Hepatocyte (in vitro differentiated cells): ENCODE results near the gene PIAS1. TPM values are rescaled to one million over a fixed set of nuclear protein-coding genes. Genes with fewer than 3 reads are reported as not detected.

Experiments used
- DNase-seq: peaks from one replicate; pipeline ENCODE4 v3.0.0-alpha.2; 2016; ENCODE audit warnings: low spot score
- H2AFZ ChIP-seq: fragments of 200-600 bp; sonication (generic); 2 replicates; pipeline ENCODE4 v1.6.0; 2016; ENCODE audit warnings: antibody characterized with exemption, mild to moderate bottlenecking
- H3K27ac ChIP-seq: fragments of 200-600 bp; sonication (generic); 2 replicates; pipeline ENCODE4 v1.5.1; 2016; ENCODE audit warnings: mild to moderate bottlenecking
- H3K27me3 ChIP-seq: fragments of 200-600 bp; sonication (generic); 2 replicates; pipeline ENCODE4 v1.6.1; 2016
- H3K36me3 ChIP-seq: fragments of 200-600 bp; sonication (generic); replicated peaks from 2 replicates; pipeline ENCODE4 v1.5.1; 2016; ENCODE audit warnings: low read depth; ENCODE audit not compliant: insufficient read depth
- H3K4me1 ChIP-seq: fragments of 200-600 bp; sonication (generic); 2 replicates; pipeline ENCODE4 v1.5.1; 2016; ENCODE audit warnings: mild to moderate bottlenecking, moderate library complexity; ENCODE audit not compliant: insufficient read depth
- H3K4me2 ChIP-seq: fragments of 200-600 bp; sonication (generic); 2 replicates; pipeline ENCODE4 v1.6.0; 2016
- H3K4me3 ChIP-seq: fragments of 200-600 bp; sonication (generic); 2 replicates; pipeline ENCODE4 v1.5.1; 2016; ENCODE audit warnings: mild to moderate bottlenecking
- H3K79me2 ChIP-seq: fragments of 200-600 bp; sonication (generic); 2 replicates; pipeline ENCODE4 v1.6.0; 2017; ENCODE audit warnings: mild to moderate bottlenecking
- H3K9me2 ChIP-seq: fragments of 200-600 bp; sonication (generic); replicated peaks from 2 replicates; pipeline ENCODE4 v1.6.0; 2017; ENCODE audit warnings: mild to moderate bottlenecking; ENCODE audit not compliant: insufficient read depth
- H3K9me3 ChIP-seq: fragments of 200-600 bp; sonication (generic); 2 replicates; pipeline ENCODE4 v1.5.1; 2016; ENCODE audit warnings: low read depth, mild to moderate bottlenecking
- H4K20me1 ChIP-seq: fragments of 200-600 bp; sonication (generic); 2 replicates; pipeline ENCODE4 v1.6.0; 2016; ENCODE audit warnings: mild to moderate bottlenecking; ENCODE audit not compliant: insufficient read depth, poor library complexity, severe bottlenecking
- CTCF ChIP-seq: fragments of 200-600 bp; sonication (generic); IDR thresholded peaks from 2 replicates; pipeline ENCODE4 v1.5.1; 2016; ENCODE audit warnings: antibody characterized with exemption, mild to moderate bottlenecking; ENCODE audit not compliant: poor library complexity
- EZH2 ChIP-seq: fragments of 200-600 bp; sonication (generic); IDR thresholded peaks from 2 replicates; pipeline ENCODE4 v1.6.1; 2016; ENCODE audit warnings: antibody characterized with exemption, mild to moderate bottlenecking, borderline replicate concordance
- EZH2phosphoT487 ChIP-seq: fragments of 200-600 bp; sonication (generic); IDR thresholded peaks from one replicate; pipeline ENCODE4 v1.6.1; 2018; ENCODE audit warnings: antibody characterized with exemption, mild to moderate bottlenecking, low read depth, moderate library complexity; ENCODE audit not compliant: unreplicated experiment, severe bottlenecking
- WGBS: methylation state at CpG from one replicate; pipeline ENCODE4 v1.1.6; 2016; ENCODE audit warnings: low lambda C conversion rate; ENCODE audit errors: missing lambda C conversion rate; 5-methylcytosine and 5-hydroxymethylcytosine counted together
- polyA plus RNA-seq: library from polyadenylated mRNA; unstranded; fragments of >200 nt; fragmentation: Nextera tagmentation; extraction: Ambion mirVana; gene quantifications from 2 replicates; pipeline ENCODE4 v1.2.1, GENCODE V29; 2016
- total RNA-seq: library from RNA; depleted of rRNA; stranded (reverse); fragments of >200 nt; gene quantifications from 2 replicates; pipeline ENCODE4 v1.2.3, GENCODE V29; 2014

PIAS1 gene
- total and polyA plus RNA-seq, 2 experiments from 2014 or later = 22.6 to 45.4 TPM

GRCh38 chr15:68145706-68146105, 91.6 kb downstream of the PIAS1 start:
- no peak overlapping the region for H3K27ac ChIP-seq
- DNase-seq = no peak
- no peak overlapping the region for H2AFZ ChIP-seq
- H4K20me1 ChIP-seq = peaks cover 2% of the 10 kb centered on the region
- H3K27me3 ChIP-seq = no peaks in the 10 kb centered on the region
- H3K9me3 ChIP-seq = no peaks in the 10 kb centered on the region
- no peak for TF ChIP-seq EZH2phosphoT487
- no peak for TF ChIP-seq EZH2
- TF ChIP-seq CTCF = no peak
- H3K79me2 ChIP-seq = peaks cover 62% of the 10 kb centered on the region
- no peak overlapping the region for H3K4me2 ChIP-seq
- no peaks in the 10 kb centered on the region for H3K4me1 ChIP-seq
- no peak overlapping the region for H3K4me3 ChIP-seq
- no peaks in the 10 kb centered on the region for H3K9me2 ChIP-seq
- no peaks in the 10 kb centered on the region for H3K36me3 ChIP-seq

GRCh38 chr15:68148039-68148438, 93.9 kb downstream of the PIAS1 start:
- Histone ChIP-seq H4K20me1 (peaks cover 2% of the 10 kb centered on the region), H3K27ac (no peak overlapping the region), H3K4me2 (no peak overlapping the region), H3K4me1 (no peaks in the 10 kb centered on the region), H3K4me3 (no peak overlapping the region), H3K79me2 (peaks cover 50% of the 10 kb centered on the region), H3K9me3 (no peaks in the 10 kb centered on the region), H3K9me2 (no peaks in the 10 kb centered on the region), H2AFZ (no peak overlapping the region), H3K27me3 (no peaks in the 10 kb centered on the region), H3K36me3 (no peaks in the 10 kb centered on the region)
- no peak for DNase-seq
- TF ChIP-seq EZH2phosphoT487 = no peak
- no peak for TF ChIP-seq EZH2
- TF ChIP-seq CTCF = no peak
- WGBS = 63% methylated on average over 1 of the region's 1 CpG

- no peak overlapping the region for H3K4me3 ChIP-seq
- H3K9me3 ChIP-seq = no peaks in the 10 kb centered on the region
- H3K79me2 ChIP-seq = peaks cover 41% of the 10 kb centered on the region
- WGBS = 100% methylated on average over 1 of the region's 1 CpG
- H3K36me3 ChIP-seq = no peaks in the 10 kb centered on the region
- TF ChIP-seq EZH2 (no peak), CTCF (no peak), EZH2phosphoT487 (no peak)
- peaks cover 2% of the 10 kb centered on the region for H4K20me1 ChIP-seq
- H3K27me3 ChIP-seq = no peaks in the 10 kb centered on the region
- DNase-seq = no peak
- no peaks in the 10 kb centered on the region for H3K9me2 ChIP-seq
- H3K4me1 ChIP-seq = no peaks in the 10 kb centered on the region
- H3K27ac ChIP-seq = no peak overlapping the region
- no peak overlapping the region for H2AFZ ChIP-seq
- H3K4me2 ChIP-seq = no peak overlapping the region
These were observed 94.9 kb downstream of the PIAS1 start for GRCh38 chr15:68149059-68149458.

- peaks cover 33% of the 10 kb centered on the region for H3K79me2 ChIP-seq
- H3K27me3 ChIP-seq = no peaks in the 10 kb centered on the region
- H2AFZ ChIP-seq = no peak overlapping the region
- no peaks in the 10 kb centered on the region for H3K4me1 ChIP-seq
- peaks cover 2% of the 10 kb centered on the region for H4K20me1 ChIP-seq
- H3K36me3 ChIP-seq = no peaks in the 10 kb centered on the region
- H3K9me2 ChIP-seq = no peaks in the 10 kb centered on the region
- no peak for TF ChIP-seq CTCF
- no peak overlapping the region for H3K27ac ChIP-seq
- H3K4me2 ChIP-seq = no peak overlapping the region
- no peak for DNase-seq
- H3K9me3 ChIP-seq = no peaks in the 10 kb centered on the region
- H3K4me3 ChIP-seq = no peak overlapping the region
- 94% methylated on average over 1 of the region's 1 CpG for WGBS
These were observed 96.1 kb downstream of the PIAS1 start for GRCh38 chr15:68150187-68150586.
